ENCODE data around the gene MAP2. TPM values are rescaled to one million over a fixed set of nuclear protein-coding genes. Genes with fewer than 3 reads are reported as not detected.

MAP2 gene
- total and polyA plus RNA-seq, 2 donors (not counting 1 experiment from before 2014, with no cell fraction given), result 1.8 to 3.0 TPM

- Histone ChIP-seq H3K4me1 (ENCODE audit: control insufficient read depth in 2 of 2, insufficient read depth in 2 of 2, low read length in 2 of 2) (no peaks in the 10 kb centered on the region), H3K79me2 (ENCODE audit: control insufficient read depth, insufficient read depth, low read length) (no peaks in the 10 kb centered on the region), H3K9ac (ENCODE audit: low read length) (no peak overlapping the region), H2AFZ (ENCODE audit: insufficient read depth, low read depth, low read length, poor library complexity, severe bottlenecking) (no peak overlapping the region), H3K4me2 (replicated peaks; ENCODE audit: low read depth, low read length, poor library complexity, severe bottlenecking) (no peak overlapping the region), H3K27ac (ENCODE audit: low read length in 2 of 2) (no peak overlapping the region), H3K36me3 (replicated peaks in 1 of 2; ENCODE audit: control extremely low read depth in 1 of 2, control insufficient read depth in 1 of 2, extremely low read depth in 1 of 2, insufficient read depth in 2 of 2, low read length in 1 of 2) (no peaks in the 10 kb centered on the region), H3K27me3 (replicated peaks in 1 of 4; ENCODE audit: control extremely low read depth in 1 of 4, control insufficient read depth in 3 of 4, insufficient read depth in 4 of 4, low read length in 3 of 4) (peaks cover 0 to 5% (median 0%) of the 10 kb centered on the region in 4 experiments), H3K9me3 (ENCODE audit: control extremely low read depth in 1 of 3, control insufficient read depth in 2 of 3, insufficient read depth in 1 of 3, low read length in 2 of 3) (peaks cover 0 to 8% (median 3%) of the 10 kb centered on the region in 3 donors), H3K4me3 (ENCODE audit: control extremely low read depth in 1 of 5, extremely low read depth in 1 of 5, insufficient read depth in 1 of 5, low read depth in 2 of 5, low read length in 4 of 5) (no peak overlapping the region), H4K20me1 (ENCODE audit: control insufficient read depth, insufficient read depth, low read length, poor library complexity, severe bottlenecking) (no peaks in the 10 kb centered on the region)
- no CpG with 5 or more reads among the region's 1 CpG for WGBS (ENCODE audit: insufficient coverage)
- peaks cover 11% of the 10 kb centered on the region for H3K27me3 Mint-ChIP-seq
- ATAC-seq (ENCODE audit: low read depth) (no peak), DNase-seq (no peak)
- ChIA-PET CTCF (no interaction called here), POLR2A (no interaction called here)
- H3K4me1 Mint-ChIP-seq, result no peaks in the 10 kb centered on the region
- H3K4me3 Mint-ChIP-seq, result no peak overlapping the region
- intact Hi-C loops (cut with micrococcal nuclease), result no loop called here
- no peak overlapping the region for H3K27ac Mint-ChIP-seq
- peaks cover 3% of the 10 kb centered on the region for H3K9me3 Mint-ChIP-seq (ENCODE audit: insufficient read depth)
- TF ChIP-seq CTCF (IDR thresholded peaks at IDR 0.05), result no peak
- no peak for TF ChIP-seq EZH2 (IDR thresholded peaks at IDR 0.05; ENCODE audit: borderline replicate concordance, insufficient read depth, low read depth, low read length, poor library complexity, severe bottlenecking)
Measured at GRCh38 chr2:209411296-209411695, 12.6 kb upstream of the MAP2 start.

GRCh38 chr2:209411718-209412117 is 12.1 kb upstream of the MAP2 start:
- peaks cover 11% of the 10 kb centered on the region for H3K27me3 Mint-ChIP-seq
- intact Hi-C loops (cut with micrococcal nuclease), result no loop called here
- no peak overlapping the region for H3K27ac Mint-ChIP-seq
- Histone ChIP-seq H3K36me3 (replicated peaks in 1 of 2; ENCODE audit: control extremely low read depth in 1 of 2, control insufficient read depth in 1 of 2, extremely low read depth in 1 of 2, insufficient read depth in 2 of 2, low read length in 1 of 2) (no peaks in the 10 kb centered on the region), H3K4me2 (replicated peaks; ENCODE audit: low read depth, low read length, poor library complexity, severe bottlenecking) (no peak overlapping the region), H3K27ac (ENCODE audit: low read length in 2 of 2) (no peak overlapping the region), H3K9me3 (ENCODE audit: control extremely low read depth in 1 of 3, control insufficient read depth in 2 of 3, insufficient read depth in 1 of 3, low read length in 2 of 3) (peaks cover 0 to 8% (median 3%) of the 10 kb centered on the region in 3 donors), H3K4me3 (ENCODE audit: control extremely low read depth in 1 of 5, extremely low read depth in 1 of 5, insufficient read depth in 1 of 5, low read depth in 2 of 5, low read length in 4 of 5) (no peak overlapping the region), H3K9ac (ENCODE audit: low read length) (no peak overlapping the region), H2AFZ (ENCODE audit: insufficient read depth, low read depth, low read length, poor library complexity, severe bottlenecking) (no peak overlapping the region), H4K20me1 (ENCODE audit: control insufficient read depth, insufficient read depth, low read length, poor library complexity, severe bottlenecking) (no peaks in the 10 kb centered on the region), H3K79me2 (ENCODE audit: control insufficient read depth, insufficient read depth, low read length) (no peaks in the 10 kb centered on the region), H3K27me3 (replicated peaks in 1 of 4; ENCODE audit: control extremely low read depth in 1 of 4, control insufficient read depth in 3 of 4, insufficient read depth in 4 of 4, low read length in 3 of 4) (peaks cover 0 to 3% (median 0%) of the 10 kb centered on the region in 4 experiments), H3K4me1 (ENCODE audit: control insufficient read depth in 2 of 2, insufficient read depth in 2 of 2, low read length in 2 of 2) (no peaks in the 10 kb centered on the region)
- peaks cover 3% of the 10 kb centered on the region for H3K9me3 Mint-ChIP-seq (ENCODE audit: insufficient read depth)
- no peaks in the 10 kb centered on the region for H3K4me1 Mint-ChIP-seq
- no peak overlapping the region for H3K4me3 Mint-ChIP-seq
- ChIA-PET POLR2A (no interaction called here), CTCF (no interaction called here)
- no peak for TF ChIP-seq CTCF (IDR thresholded peaks at IDR 0.05)
- ATAC-seq (ENCODE audit: low read depth), result no peak
- WGBS (ENCODE audit: insufficient coverage), result 94% methylated on average over 2 of the region's 4 CpGs
- DNase-seq, result no peak

Measured in B cell (primary cell).